Mesendoderm (in vitro differentiated cells): ENCODE results near the gene GABRD.

Experiments used
- DNase-seq: peaks from one replicate; pipeline ENCODE4 v3.0.0; 2013
- H2AK5ac ChIP-seq: 2 replicates; pipeline ENCODE4 v1.6.1; 2013; ENCODE audit warnings: low read length, inconsistent platforms
- H2BK120ac ChIP-seq: 2 replicates; pipeline ENCODE4 v1.6.1; 2013; ENCODE audit warnings: low read depth, mild to moderate bottlenecking, low read length, moderate library complexity, mixed read lengths
- H2BK15ac ChIP-seq: replicated peaks from 2 replicates; pipeline ENCODE4 v1.6.1; 2013; ENCODE audit warnings: low read depth, mild to moderate bottlenecking, moderate library complexity
- H2BK5ac ChIP-seq: 2 replicates; pipeline ENCODE4 v1.6.1; 2013; ENCODE audit warnings: low read length, inconsistent platforms
- H3K18ac ChIP-seq: 2 replicates; pipeline ENCODE4 v1.6.1; 2013; ENCODE audit warnings: mild to moderate bottlenecking, low read length, mixed read lengths
- H3K23ac ChIP-seq: one replicate; pipeline ENCODE4 v1.6.1; 2013; ENCODE audit warnings: low read length
- H3K27ac ChIP-seq: 2 replicates; pipeline ENCODE4 v1.5.1; 2013; ENCODE audit warnings: low read depth, mild to moderate bottlenecking, inconsistent platforms, low read length, moderate library complexity
- H3K27me3 ChIP-seq: 2 replicates; pipeline ENCODE4 v1.6.1; 2013; ENCODE audit warnings: low read length, control low read depth, mild to moderate bottlenecking, inconsistent platforms; ENCODE audit not compliant: insufficient read depth, poor library complexity
- H3K36me3 ChIP-seq: 2 replicates; pipeline ENCODE4 v1.6.1; 2013; ENCODE audit warnings: low read length, inconsistent platforms; ENCODE audit not compliant: control insufficient read depth, insufficient read depth
- H3K4ac ChIP-seq: one replicate; pipeline ENCODE4 v1.6.1; 2013; ENCODE audit warnings: low read depth, mild to moderate bottlenecking, low read length, moderate library complexity
- H3K4me1 ChIP-seq: 2 replicates; pipeline ENCODE4 v1.6.1; 2013; ENCODE audit warnings: low read depth, low read length, inconsistent platforms; ENCODE audit not compliant: control insufficient read depth
- H3K4me2 ChIP-seq: 2 replicates; pipeline ENCODE4 v1.6.1; 2013; ENCODE audit warnings: low read length
- H3K4me3 ChIP-seq: 2 replicates; pipeline ENCODE4 v1.5.1; 2013; ENCODE audit warnings: mild to moderate bottlenecking, low read length
- H3K56ac ChIP-seq: one replicate; pipeline ENCODE4 v1.6.1; 2013; ENCODE audit warnings: low read length
- H3K79me1 ChIP-seq: 2 replicates; pipeline ENCODE4 v1.6.1; 2013; ENCODE audit warnings: low read length, inconsistent platforms
- H3K79me2 ChIP-seq: 2 replicates; pipeline ENCODE4 v1.6.1; 2013; ENCODE audit warnings: mild to moderate bottlenecking, low read length; ENCODE audit not compliant: control insufficient read depth, insufficient read depth
- H3K9ac ChIP-seq: 2 replicates; pipeline ENCODE4 v1.6.1; 2013; ENCODE audit warnings: low read length, inconsistent platforms
- H4K5ac ChIP-seq: one replicate; pipeline ENCODE4 v1.6.1; 2013; ENCODE audit warnings: low read length
- H4K8ac ChIP-seq: one replicate; pipeline ENCODE4 v1.6.1; 2013; ENCODE audit warnings: low read depth, mild to moderate bottlenecking, control low read depth, low read length, moderate library complexity
- WGBS: extraction: QIAGEN DNeasy Blood & Tissue Kit; methylation state at CpG from one replicate; pipeline ENCODE4 v1.1.7; 2013; ENCODE audit warnings: low lambda C conversion rate, missing lambda C conversion rate; ENCODE audit not compliant: insufficient coverage; ENCODE audit errors: extremely low coverage; 5-methylcytosine and 5-hydroxymethylcytosine counted together

GABRD gene

GRCh38 chr1:1987142-1987510 is 32.0 kb upstream of the GABRD start:
- H4K8ac ChIP-seq = no peak overlapping the region
- no peak for DNase-seq
- no peak overlapping the region for H2BK15ac ChIP-seq
- H3K9ac ChIP-seq = no peak overlapping the region
- H3K18ac ChIP-seq = no peak overlapping the region
- H3K27ac ChIP-seq = no peak overlapping the region
- H3K4me3 ChIP-seq = no peak overlapping the region
- no peak overlapping the region for H4K5ac ChIP-seq
- H3K23ac ChIP-seq = no peak overlapping the region
- no peak overlapping the region for H3K56ac ChIP-seq
- no peak overlapping the region for H3K4ac ChIP-seq
- H3K27me3 ChIP-seq = no peaks in the 10 kb centered on the region
- H2AK5ac ChIP-seq = no peak overlapping the region
- WGBS = no CpG with 5 or more reads among the region's 13 CpGs
- no peak overlapping the region for H2BK5ac ChIP-seq
- no peaks in the 10 kb centered on the region for H3K36me3 ChIP-seq
- H3K79me1 ChIP-seq = no peaks in the 10 kb centered on the region
- no peaks in the 10 kb centered on the region for H3K79me2 ChIP-seq
- no peak overlapping the region for H2BK120ac ChIP-seq
- H3K4me1 ChIP-seq = no peaks in the 10 kb centered on the region
- no peak overlapping the region for H3K4me2 ChIP-seq

DNA sequence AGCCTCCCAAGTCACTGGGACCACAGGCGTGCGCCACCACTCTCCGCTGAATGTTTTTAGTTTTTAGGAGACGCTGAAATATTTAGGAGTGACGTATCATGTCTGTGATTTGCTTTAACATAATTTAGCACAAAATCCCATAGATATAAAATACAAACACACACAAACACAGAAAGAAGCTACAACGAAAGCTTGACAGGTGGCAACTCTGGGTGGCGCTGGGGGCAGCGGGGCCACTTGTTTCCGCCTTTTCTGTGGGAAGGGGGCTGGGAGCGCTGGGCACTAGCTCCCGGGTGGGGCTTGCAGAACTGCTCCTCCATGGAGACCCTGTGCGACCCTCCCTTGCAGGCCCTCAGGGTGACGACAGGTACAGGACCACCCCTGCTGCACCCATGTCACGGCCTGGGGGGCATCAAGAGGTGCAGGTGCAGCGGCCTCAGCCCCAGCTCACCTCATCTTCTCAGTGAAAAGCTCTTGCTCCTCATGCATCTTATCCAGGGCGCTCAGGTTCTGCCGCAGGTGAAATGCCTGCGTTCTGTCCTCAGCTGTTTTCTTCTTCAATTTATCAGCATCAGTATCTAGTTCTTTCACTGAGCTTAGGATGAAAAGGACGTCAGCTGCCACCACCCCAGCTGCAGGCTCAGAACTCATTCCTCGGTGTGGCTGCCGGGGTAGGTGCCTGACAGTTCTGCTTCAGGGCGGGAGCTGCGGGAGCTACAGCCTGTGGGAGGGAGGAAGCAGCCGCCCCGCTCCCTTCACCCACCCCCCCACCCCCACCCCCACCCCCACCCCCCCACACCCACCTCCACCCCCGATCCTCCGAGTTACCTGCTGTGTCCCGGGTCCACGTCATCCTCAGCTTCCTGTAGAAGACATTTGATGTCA is 30.8 kb upstream of the GABRD start:
- no CpG with 5 or more reads among the region's 29 CpGs for WGBS

DNA sequence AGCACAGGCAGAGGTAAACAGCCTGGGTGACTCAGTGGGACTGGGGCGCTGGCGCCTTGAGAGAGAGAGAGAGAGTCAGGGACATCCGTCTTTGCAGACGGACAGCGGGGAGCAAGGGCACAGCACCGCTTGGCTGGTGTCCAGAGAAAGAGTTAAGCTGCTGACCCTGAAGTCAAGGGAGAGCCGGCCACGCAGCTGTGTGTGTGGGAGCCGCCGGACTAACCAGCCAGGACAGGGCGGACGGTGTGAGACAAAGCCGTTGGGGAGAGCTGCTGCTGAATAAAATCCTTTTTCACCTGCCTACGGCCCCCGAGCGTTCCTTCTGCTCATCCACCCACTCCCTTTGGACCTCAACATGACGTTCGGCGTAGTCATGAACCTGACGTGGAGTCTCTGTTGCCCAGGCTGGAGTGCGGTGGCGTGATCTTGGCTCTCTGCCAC is 30.0 kb upstream of the GABRD start:
- Histone ChIP-seq H3K4me3 (no peak overlapping the region), H3K18ac (no peak overlapping the region), H3K56ac (no peak overlapping the region), H3K79me1 (no peaks in the 10 kb centered on the region), H3K79me2 (no peaks in the 10 kb centered on the region), H4K8ac (no peak overlapping the region), H3K4me1 (no peaks in the 10 kb centered on the region), H2BK5ac (no peak overlapping the region), H3K27ac (no peak overlapping the region), H3K9ac (no peak overlapping the region), H3K4me2 (no peak overlapping the region), H3K36me3 (no peaks in the 10 kb centered on the region), H3K4ac (no peak overlapping the region), H3K27me3 (no peaks in the 10 kb centered on the region), H3K23ac (no peak overlapping the region), H2AK5ac (no peak overlapping the region), H2BK15ac (no peak overlapping the region), H2BK120ac (no peak overlapping the region), H4K5ac (no peak overlapping the region)
- WGBS = no CpG with 5 or more reads among the region's 22 CpGs
- DNase-seq = no peak

More for the DNA sequence above, 30.8 kb upstream of the GABRD start:
- no peaks in the 10 kb centered on the region for H3K36me3 ChIP-seq
- H2BK120ac ChIP-seq = no peak overlapping the region
- H3K27me3 ChIP-seq = no peaks in the 10 kb centered on the region
- H3K79me2 ChIP-seq = no peaks in the 10 kb centered on the region
- H2BK5ac ChIP-seq = no peak overlapping the region
- H3K18ac ChIP-seq = no peak overlapping the region
- H3K4me3 ChIP-seq = no peak overlapping the region
- no peak overlapping the region for H3K23ac ChIP-seq
- no peak overlapping the region for H3K27ac ChIP-seq
- no peak overlapping the region for H2BK15ac ChIP-seq
- DNase-seq = no peak
- H3K56ac ChIP-seq = no peak overlapping the region
- H3K4me2 ChIP-seq = no peak overlapping the region
- no peak overlapping the region for H4K8ac ChIP-seq
- H3K9ac ChIP-seq = no peak overlapping the region
- no peak overlapping the region for H3K4ac ChIP-seq
- no peaks in the 10 kb centered on the region for H3K4me1 ChIP-seq
- H3K79me1 ChIP-seq = no peaks in the 10 kb centered on the region
- H2AK5ac ChIP-seq = no peak overlapping the region
- H4K5ac ChIP-seq = no peak overlapping the region

GRCh38 chr1:1989789-1990188 is 29.4 kb upstream of the GABRD start:
- no peak overlapping the region for H3K56ac ChIP-seq
- H3K79me2 ChIP-seq = no peaks in the 10 kb centered on the region
- H2BK5ac ChIP-seq = no peak overlapping the region
- H3K79me1 ChIP-seq = no peaks in the 10 kb centered on the region
- H3K4ac ChIP-seq = no peak overlapping the region
- no peak overlapping the region for H2BK15ac ChIP-seq
- no peaks in the 10 kb centered on the region for H3K36me3 ChIP-seq
- WGBS = no CpG with 5 or more reads among the region's 9 CpGs
- DNase-seq = no peak
- no peak overlapping the region for H4K8ac ChIP-seq
- H3K4me3 ChIP-seq = no peak overlapping the region
- no peaks in the 10 kb centered on the region for H3K4me1 ChIP-seq
- no peak overlapping the region for H4K5ac ChIP-seq
- no peak overlapping the region for H2BK120ac ChIP-seq
- no peak overlapping the region for H2AK5ac ChIP-seq
- no peak overlapping the region for H3K18ac ChIP-seq
- no peak overlapping the region for H3K27ac ChIP-seq
- no peaks in the 10 kb centered on the region for H3K27me3 ChIP-seq
- H3K9ac ChIP-seq = no peak overlapping the region
- H3K4me2 ChIP-seq = no peak overlapping the region
- no peak overlapping the region for H3K23ac ChIP-seq

- Histone ChIP-seq H2BK120ac (no peak overlapping the region), H3K4me3 (no peak overlapping the region), H2AK5ac (no peak overlapping the region), H3K23ac (no peak overlapping the region), H3K4me2 (no peak overlapping the region), H2BK15ac (no peak overlapping the region), H3K4ac (no peak overlapping the region), H3K79me1 (no peaks in the 10 kb centered on the region), H3K56ac (no peak overlapping the region), H3K79me2 (no peaks in the 10 kb centered on the region), H3K27ac (no peak overlapping the region), H4K5ac (no peak overlapping the region), H2BK5ac (no peak overlapping the region), H3K4me1 (no peaks in the 10 kb centered on the region), H4K8ac (no peak overlapping the region), H3K18ac (no peak overlapping the region), H3K36me3 (no peaks in the 10 kb centered on the region), H3K27me3 (no peaks in the 10 kb centered on the region), H3K9ac (no peak overlapping the region)
- DNase-seq = no peak
- WGBS = no CpG with 5 or more reads among the region's 10 CpGs
These were observed 28.9 kb upstream of the GABRD start for GRCh38 chr1:1990222-1990621.

GRCh38 chr1:1994536-1994935 is 24.6 kb upstream of the GABRD start:
- H2BK120ac ChIP-seq = no peak overlapping the region
- no peak overlapping the region for H4K5ac ChIP-seq
- no peak overlapping the region for H3K9ac ChIP-seq
- no peaks in the 10 kb centered on the region for H3K79me2 ChIP-seq
- no peaks in the 10 kb centered on the region for H3K27me3 ChIP-seq
- no peaks in the 10 kb centered on the region for H3K79me1 ChIP-seq
- no peak overlapping the region for H3K18ac ChIP-seq
- peak overlapping the region; percentile 29 for H3K23ac ChIP-seq
- no peak overlapping the region for H4K8ac ChIP-seq
- H3K27ac ChIP-seq = no peak overlapping the region
- H3K4me2 ChIP-seq = no peak overlapping the region
- H2BK5ac ChIP-seq = no peak overlapping the region
- H3K4me1 ChIP-seq = no peaks in the 10 kb centered on the region
- H3K4me3 ChIP-seq = no peak overlapping the region
- no peak overlapping the region for H2AK5ac ChIP-seq
- no peak overlapping the region for H3K56ac ChIP-seq
- no CpG with 5 or more reads among the region's 8 CpGs for WGBS
- H3K4ac ChIP-seq = no peak overlapping the region
- no peak for DNase-seq
- H2BK15ac ChIP-seq = no peak overlapping the region
- H3K36me3 ChIP-seq = no peaks in the 10 kb centered on the region
